NCI-H82 treated with DMSO at 0.1 percent for 48 hours (cell line): ENCODE measurements around the gene FRG2C.
"Not testable (repeated sequence)": the region's sequence is repeated elsewhere in the genome, so short reads cannot be mapped to it uniquely, and the experiment has no call there.

Experiments
- DNase-seq: peaks from one replicate; lab custom pipeline; 2025; ENCODE audit not compliant: unreplicated experiment; lab: John Stamatoyannopoulos, UW

FRG2C gene

GRCh38 chr3:75664028-75664427, at the start of gene FRG2C:
FRG2C (plus strand) TSS chr3:75664328; CDS start chr3:75664380, 52 bp downstream.
- DNase-seq: not testable (repeated sequence)

GRCh38 chr3:75618666-75619305, 45.3 kb upstream of the FRG2C start:
- DNase-seq: not testable (repeated sequence)

GRCh38 chr3:75619481-75620031, 44.6 kb upstream of the FRG2C start:
- not testable (repeated sequence) for DNase-seq

- DNase-seq: not testable (repeated sequence)
These were observed 42.4 kb upstream of the FRG2C start for GRCh38 chr3:75621772-75622171.

GRCh38 chr3:75623656-75624055, 40.5 kb upstream of the FRG2C start:
- not testable (repeated sequence) for DNase-seq

- not testable (repeated sequence) for DNase-seq
These were observed 33.1 kb upstream of the FRG2C start for GRCh38 chr3:75630887-75631535.

- DNase-seq: no peak
These were observed 32.6 kb upstream of the FRG2C start for GRCh38 chr3:75631541-75631940.

GRCh38 chr3:75638947-75639346, 25.2 kb upstream of the FRG2C start:
- DNase-seq: not testable (repeated sequence)

GRCh38 chr3:75641107-75641517, 23.0 kb upstream of the FRG2C start:
- DNase-seq: not testable (repeated sequence)

- DNase-seq: not testable (repeated sequence)
These were observed 20.9 kb upstream of the FRG2C start for GRCh38 chr3:75643031-75643800.

GRCh38 chr3:75645548-75645947, 18.6 kb upstream of the FRG2C start:
- DNase-seq: not testable (repeated sequence)

- DNase-seq: no peak
These were observed 13.9 kb upstream of the FRG2C start for GRCh38 chr3:75650191-75650590.

GRCh38 chr3:75655101-75655904, 8.8 kb upstream of the FRG2C start:
- DNase-seq: not testable (repeated sequence)

GRCh38 chr3:75655956-75656355, 8.2 kb upstream of the FRG2C start:
- DNase-seq: not testable (repeated sequence)

- not testable (repeated sequence) for DNase-seq
These were observed 5.6 kb upstream of the FRG2C start for GRCh38 chr3:75658411-75659107.

- DNase-seq: not testable (repeated sequence)
These were observed 5.1 kb upstream of the FRG2C start for GRCh38 chr3:75659108-75659433.

GRCh38 chr3:75665626-75666025, 1.5 kb downstream of the FRG2C start:
- DNase-seq: not testable (repeated sequence)

GRCh38 chr3:75667757-75668701, 3.9 kb downstream of the FRG2C start:
- DNase-seq: not testable (repeated sequence)

GRCh38 chr3:75668759-75669347, 4.7 kb downstream of the FRG2C start:
- DNase-seq: not testable (repeated sequence)
